SK-N-SH (cell line): ENCODE data around the gene CCDC138. TPM values are rescaled to one million over a fixed set of nuclear protein-coding genes. Genes with fewer than 3 reads are reported as not detected.

Experiments
- CTCF ChIA-PET: fragments of 300-600, 350-600 bp; formaldehyde crosslinking; extraction: SDS; loops from one replicate; lab custom pipeline; 2021; lab: Yijun Ruan, JAX
- POLR2A ChIA-PET: fragments of 350-600 bp; sonication (Branson Sonifier 250); formaldehyde crosslinking; extraction: SDS; loops from one replicate; lab custom pipeline; 2020; ENCODE audit warnings: antibody characterized with exemption, inconsistent platforms; lab: Yijun Ruan, JAX
- DNase-seq: peaks from one replicate; pipeline ENCODE4 v3.0.0; 2012
- H2AFZ ChIP-seq: fragments of 200-600 bp; sonication (generic); 2 replicates; pipeline ENCODE4 v1.8.1; 2016; ENCODE audit warnings: antibody characterized with exemption, mild to moderate bottlenecking, low read depth
- H3F3A ChIP-seq: fragments of 200-600 bp; sonication (generic); replicated peaks from 2 replicates; pipeline ENCODE3; 2016; ENCODE audit warnings: antibody characterized with exemption, mild to moderate bottlenecking; ENCODE audit not compliant: insufficient read depth
- H3K27ac ChIP-seq, 2 experiments: fragments of 200-500 bp in 1 of 2; fragments of 200-600 bp in 1 of 2; sonication (Bioruptor generic) in 1 of 2; sonication (generic), shearing (Covaris generic) in 1 of 2; 2 replicates each; pipeline versions ENCODE4 v1.5.1 to v1.6.1; 2014 to 2016; ENCODE audit warnings: low read depth in 2 of 2, inconsistent platforms in 1 of 2, low read length in 1 of 2, mild to moderate bottlenecking in 1 of 2, mixed read lengths in 1 of 2
- H3K27me3 ChIP-seq: fragments of 200-600 bp; sonication (generic), shearing (Covaris generic); 2 replicates; pipeline ENCODE4 v1.6.1; 2016; ENCODE audit warnings: mixed run types; ENCODE audit not compliant: insufficient read depth
- H3K36me3 ChIP-seq, 2 experiments: fragments of 200-500 bp in 1 of 2; fragments of 200-600 bp in 1 of 2; sonication (Bioruptor generic) in 1 of 2; sonication (generic) in 1 of 2; replicated peaks in 1 of 2; 2 replicates each; pipeline versions ENCODE3 to v1.5.1; 2014 to 2016; ENCODE audit warnings: low read length in 1 of 2, mild to moderate bottlenecking in 1 of 2; ENCODE audit not compliant: insufficient read depth in 2 of 2, control insufficient read depth in 1 of 2
- H3K4me1 ChIP-seq, 2 experiments: fragments of 200-500 bp in 1 of 2; fragments of 200-600 bp in 1 of 2; sonication (Bioruptor generic) in 1 of 2; sonication (generic), shearing (Covaris generic) in 1 of 2; 2 replicates each; pipeline versions ENCODE4 v1.5.1 to v1.6.1; 2014 to 2016; ENCODE audit warnings: low read depth in 1 of 2, low read length in 1 of 2, mixed run types in 1 of 2; ENCODE audit not compliant: insufficient read depth in 2 of 2, control insufficient read depth in 1 of 2
- H3K4me2 ChIP-seq: fragments of 200-600 bp; sonication (generic), shearing (Covaris generic); 2 replicates; pipeline ENCODE4 v1.6.1; 2017; ENCODE audit warnings: mixed run types
- H3K4me3 ChIP-seq, 2 experiments: fragments of 200-500 bp in 1 of 2; fragments of 200-600 bp in 1 of 2; sonication (Bioruptor generic) in 1 of 2; sonication (generic), shearing (Covaris generic) in 1 of 2; 2 replicates each; pipeline versions ENCODE4 v1.5.1 to v1.8.1; 2014 to 2016; ENCODE audit warnings: low read depth in 2 of 2, inconsistent platforms in 1 of 2, low read length in 1 of 2, mild to moderate bottlenecking in 1 of 2, mixed read lengths in 1 of 2, moderate library complexity in 1 of 2
- H3K79me2 ChIP-seq: fragments of 200-600 bp; sonication (generic); 2 replicates; pipeline ENCODE4 v1.8.1; 2017; ENCODE audit warnings: mild to moderate bottlenecking; ENCODE audit not compliant: insufficient read depth
- H3K9ac ChIP-seq: fragments of 200-600 bp; sonication (generic); 2 replicates; pipeline ENCODE4 v1.6.1; 2017; ENCODE audit warnings: mixed run types
- H3K9me2 ChIP-seq: fragments of 200-600 bp; sonication (generic); 2 replicates; pipeline ENCODE4 v1.6.1; 2017; ENCODE audit warnings: mixed run types
- H3K9me3 ChIP-seq: fragments of 200-600 bp; sonication (generic); 2 replicates; pipeline ENCODE4 v1.6.1; 2017; ENCODE audit warnings: mixed run types, mild to moderate bottlenecking, moderate library complexity
- H4K20me1 ChIP-seq: fragments of 200-600 bp; sonication (generic); 2 replicates; pipeline ENCODE4 v1.6.1; 2017; ENCODE audit warnings: mild to moderate bottlenecking, mixed run types; ENCODE audit not compliant: insufficient read depth
- CTCF ChIP-seq: fragments of 200-600 bp; sonication (generic); IDR thresholded peaks from 2 replicates; pipeline ENCODE4 v1.6.1; 2017; ENCODE audit warnings: antibody characterized with exemption, mild to moderate bottlenecking, moderate library complexity
- ELF1 ChIP-seq: IDR thresholded peaks from 2 replicates; pipeline ENCODE4 v1.4.0; 2012
- EP300 ChIP-seq, 2 experiments: IDR thresholded peaks; 2 replicates each; pipeline versions ENCODE4 v1.4.0 to v1.6.1; 2012; ENCODE audit warnings: borderline replicate concordance in 1 of 2, low read depth in 1 of 2, low read length in 1 of 2
- EZH2phosphoT487 ChIP-seq: fragments of 200-600 bp; sonication (generic); IDR thresholded peaks from 2 replicates; pipeline ENCODE4 v1.6.1; 2017; ENCODE audit warnings: low read depth, mixed run types, mild to moderate bottlenecking, antibody characterized with exemption, moderate library complexity, borderline replicate concordance
- FOSL2 ChIP-seq: IDR thresholded peaks from 2 replicates; pipeline ENCODE4 v1.4.0; 2012; ENCODE audit warnings: low read depth, mild to moderate bottlenecking, moderate library complexity, borderline replicate concordance
- FOXJ3 ChIP-seq: sonication (generic); formaldehyde crosslinking; IDR thresholded peaks from 2 replicates; pipeline ENCODE4 v1.5.1; 2020; ENCODE audit warnings: mild to moderate bottlenecking, missing genetic modification reagents
- FOXM1 ChIP-seq: IDR thresholded peaks from 2 replicates; pipeline ENCODE4 v1.4.0; 2012; ENCODE audit warnings: low read depth, mild to moderate bottlenecking
- GABPA ChIP-seq: IDR thresholded peaks from 2 replicates; pipeline ENCODE4 v1.4.0; 2012; ENCODE audit warnings: low read depth, mild to moderate bottlenecking
- JUND ChIP-seq: IDR thresholded peaks from 2 replicates; pipeline ENCODE4 v1.4.0; 2012
- MEF2A ChIP-seq: IDR thresholded peaks from 2 replicates; pipeline ENCODE4 v1.4.0; 2012; ENCODE audit warnings: low read depth, borderline replicate concordance
- POLR2AphosphoS5 ChIP-seq: IDR thresholded peaks from 2 replicates; pipeline ENCODE4 v1.6.1; 2012; ENCODE audit warnings: low read depth, low read length
- RAD21 ChIP-seq: IDR thresholded peaks from 2 replicates; pipeline ENCODE4 v1.6.1; 2012; ENCODE audit warnings: mild to moderate bottlenecking, low read length
- RFX5 ChIP-seq: IDR thresholded peaks from 2 replicates; pipeline ENCODE4 v1.6.1; 2012; ENCODE audit warnings: mild to moderate bottlenecking, improper control_type of control experiment, low read length
- RXRA ChIP-seq: IDR thresholded peaks from 2 replicates; pipeline ENCODE4 v1.4.0; 2012; ENCODE audit warnings: low read depth, mild to moderate bottlenecking, borderline replicate concordance
- SIN3A ChIP-seq: IDR thresholded peaks from 2 replicates; pipeline ENCODE4 v1.6.1; 2012; ENCODE audit warnings: low read depth, mild to moderate bottlenecking, low read length, moderate library complexity, borderline replicate concordance
- SMC3 ChIP-seq: IDR thresholded peaks from 2 replicates; pipeline ENCODE4 v1.6.1; 2012; ENCODE audit warnings: low read depth, low read length, improper control_type of control experiment
- TAF1 ChIP-seq: IDR thresholded peaks from 2 replicates; pipeline ENCODE4 v1.6.1; 2012; ENCODE audit warnings: low read depth, mild to moderate bottlenecking, low read length, moderate library complexity, borderline replicate concordance
- TEAD4 ChIP-seq: IDR thresholded peaks from 2 replicates; pipeline ENCODE4 v1.4.0; 2012; ENCODE audit warnings: mild to moderate bottlenecking, borderline replicate concordance; ENCODE audit not compliant: insufficient read depth
- USF1 ChIP-seq: IDR thresholded peaks from 2 replicates; pipeline ENCODE4 v1.4.0; 2012; ENCODE audit warnings: low read depth, borderline replicate concordance
- WGBS: methylation state at CpG from one replicate; pipeline ENCODE4 v1.1.6; 2017; ENCODE audit warnings: low lambda C conversion rate; 5-methylcytosine and 5-hydroxymethylcytosine counted together
- polyA plus RNA-seq, 3 experiments: library from polyadenylated mRNA; depleted of rRNA; stranded (reverse); fragments of >200 nt; gene quantifications; 2 replicates each; pipeline ENCODE4 v1.2.3, GENCODE V29; 2012
- TF ChIP-seq, protein P1 (sequence below): IDR thresholded peaks from 2 replicates; pipeline ENCODE4; 2012
- TF ChIP-seq, protein P2 (sequence below): fragments of 150-350 bp; IDR thresholded peaks from 2 replicates; pipeline ENCODE4 v1.6.1; 2017; ENCODE audit warnings: antibody characterized with exemption, low read length, low read depth, borderline replicate concordance
- TF ChIP-seq, protein P3 (sequence below): IDR thresholded peaks from 2 replicates; pipeline ENCODE4 v1.4.0; 2012; ENCODE audit warnings: low read depth, borderline replicate concordance

The CCDC138 gene
- polyA plus RNA-seq, 1 of the 3 experiments (the other 2 are of a cell fraction) = 1.2 TPM

GRCh38 chr2:108889907-108890306 lies 103.3 kb downstream of the CCDC138 start (continued):
- TF ChIP-seq RXRA (no peak), FOXJ3 (CRISPR knock-in tag) (no peak), POLR2AphosphoS5 (no peak), JUND (no peak), TAF1 (no peak), RAD21 (no peak), FOXM1 (no peak), SMC3 (no peak), EZH2phosphoT487 (no peak)
- TF ChIP-seq, all 33 proteins: peak for 0

DNA sequence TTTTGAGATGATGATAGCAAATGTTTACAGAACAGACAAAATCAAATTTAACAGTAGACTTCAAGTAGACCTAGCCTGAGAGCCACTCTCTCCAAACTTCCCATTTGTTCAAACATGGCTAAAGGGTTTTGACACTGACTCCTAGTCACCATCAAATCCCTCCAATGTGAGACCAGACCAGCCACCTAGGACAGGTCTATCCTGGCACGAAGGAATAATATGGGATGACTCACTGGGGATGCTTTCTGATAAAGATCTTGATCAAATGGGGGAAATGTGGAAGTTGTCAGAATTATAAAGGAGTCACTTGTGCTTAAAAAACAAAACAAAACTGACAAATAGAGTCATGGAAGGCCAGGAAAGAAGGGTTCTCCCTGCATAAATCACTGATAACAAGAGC lies 106.7 kb downstream of the CCDC138 start:
- no peak overlapping the region for H3K27ac ChIP-seq
- H3K9me3 ChIP-seq = peaks cover 7% of the 10 kb centered on the region
- no peak for DNase-seq
- POLR2A ChIA-PET = no interaction called here
- H3K36me3 ChIP-seq = peaks cover 0 to 3% of the 10 kb centered on the region in 2 experiments
- no peak overlapping the region for H2AFZ ChIP-seq
- no peaks in the 10 kb centered on the region for H3K4me1 ChIP-seq
- 24% methylated on average over 1 of the region's 1 CpG for WGBS
- no peaks in the 10 kb centered on the region for H3K27me3 ChIP-seq
- no peaks in the 10 kb centered on the region for H3K79me2 ChIP-seq
- CTCF ChIA-PET = no interaction called here
- H4K20me1 ChIP-seq = no peaks in the 10 kb centered on the region
- H3K4me3 ChIP-seq = no peak overlapping the region
- H3F3A ChIP-seq = no peaks in the 10 kb centered on the region
- no peak overlapping the region for H3K4me2 ChIP-seq
- no peak for TF ChIP-seq SIN3A
- TF ChIP-seq, protein P1, sequence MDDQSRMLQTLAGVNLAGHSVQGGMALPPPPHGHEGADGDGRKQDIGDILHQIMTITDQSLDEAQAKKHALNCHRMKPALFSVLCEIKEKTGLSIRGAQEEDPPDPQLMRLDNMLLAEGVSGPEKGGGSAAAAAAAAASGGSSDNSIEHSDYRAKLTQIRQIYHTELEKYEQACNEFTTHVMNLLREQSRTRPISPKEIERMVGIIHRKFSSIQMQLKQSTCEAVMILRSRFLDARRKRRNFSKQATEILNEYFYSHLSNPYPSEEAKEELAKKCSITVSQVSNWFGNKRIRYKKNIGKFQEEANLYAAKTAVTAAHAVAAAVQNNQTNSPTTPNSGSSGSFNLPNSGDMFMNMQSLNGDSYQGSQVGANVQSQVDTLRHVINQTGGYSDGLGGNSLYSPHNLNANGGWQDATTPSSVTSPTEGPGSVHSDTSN = no peak
- TF ChIP-seq FOXJ3 (CRISPR knock-in tag) = no peak
- TF ChIP-seq MEF2A = no peak
- no peak for TF ChIP-seq JUND
- TF ChIP-seq EP300 (IDR thresholded peaks at IDR 0.05; ENCODE audit: borderline replicate concordance in 1 of 2, low read depth in 1 of 2, low read length in 1 of 2) = no peak
- TF ChIP-seq RFX5 = no peak
- TF ChIP-seq GABPA = no peak
- no peak for TF ChIP-seq ELF1
- TF ChIP-seq SMC3 = no peak
- TF ChIP-seq, protein P2, sequence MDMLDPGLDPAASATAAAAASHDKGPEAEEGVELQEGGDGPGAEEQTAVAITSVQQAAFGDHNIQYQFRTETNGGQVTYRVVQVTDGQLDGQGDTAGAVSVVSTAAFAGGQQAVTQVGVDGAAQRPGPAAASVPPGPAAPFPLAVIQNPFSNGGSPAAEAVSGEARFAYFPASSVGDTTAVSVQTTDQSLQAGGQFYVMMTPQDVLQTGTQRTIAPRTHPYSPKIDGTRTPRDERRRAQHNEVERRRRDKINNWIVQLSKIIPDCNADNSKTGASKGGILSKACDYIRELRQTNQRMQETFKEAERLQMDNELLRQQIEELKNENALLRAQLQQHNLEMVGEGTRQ = no peak
- no peak for TF ChIP-seq USF1
- no peak for TF ChIP-seq FOSL2
- no peak for TF ChIP-seq RAD21
- no peak for TF ChIP-seq CTCF
- TF ChIP-seq TEAD4 = no peak
- TF ChIP-seq RXRA = no peak
- TF ChIP-seq, protein P3, sequence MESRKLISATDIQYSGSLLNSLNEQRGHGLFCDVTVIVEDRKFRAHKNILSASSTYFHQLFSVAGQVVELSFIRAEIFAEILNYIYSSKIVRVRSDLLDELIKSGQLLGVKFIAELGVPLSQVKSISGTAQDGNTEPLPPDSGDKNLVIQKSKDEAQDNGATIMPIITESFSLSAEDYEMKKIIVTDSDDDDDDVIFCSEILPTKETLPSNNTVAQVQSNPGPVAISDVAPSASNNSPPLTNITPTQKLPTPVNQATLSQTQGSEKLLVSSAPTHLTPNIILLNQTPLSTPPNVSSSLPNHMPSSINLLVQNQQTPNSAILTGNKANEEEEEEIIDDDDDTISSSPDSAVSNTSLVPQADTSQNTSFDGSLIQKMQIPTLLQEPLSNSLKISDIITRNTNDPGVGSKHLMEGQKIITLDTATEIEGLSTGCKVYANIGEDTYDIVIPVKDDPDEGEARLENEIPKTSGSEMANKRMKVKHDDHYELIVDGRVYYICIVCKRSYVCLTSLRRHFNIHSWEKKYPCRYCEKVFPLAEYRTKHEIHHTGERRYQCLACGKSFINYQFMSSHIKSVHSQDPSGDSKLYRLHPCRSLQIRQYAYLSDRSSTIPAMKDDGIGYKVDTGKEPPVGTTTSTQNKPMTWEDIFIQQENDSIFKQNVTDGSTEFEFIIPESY = no peak
- no peak overlapping the region for H3K9ac ChIP-seq
- no peaks in the 10 kb centered on the region for H3K9me2 ChIP-seq
